LNCAP (cell line): ENCODE data around the gene VPS45.

Source experiments
- TF ChIP-seq, protein P1 (sequence below): fragments of 450-650 bp; IDR thresholded peaks from 2 replicates; pipeline ENCODE4 v1.5.1; 2017; ENCODE audit warnings: mild to moderate bottlenecking

VPS45 gene

DNA sequence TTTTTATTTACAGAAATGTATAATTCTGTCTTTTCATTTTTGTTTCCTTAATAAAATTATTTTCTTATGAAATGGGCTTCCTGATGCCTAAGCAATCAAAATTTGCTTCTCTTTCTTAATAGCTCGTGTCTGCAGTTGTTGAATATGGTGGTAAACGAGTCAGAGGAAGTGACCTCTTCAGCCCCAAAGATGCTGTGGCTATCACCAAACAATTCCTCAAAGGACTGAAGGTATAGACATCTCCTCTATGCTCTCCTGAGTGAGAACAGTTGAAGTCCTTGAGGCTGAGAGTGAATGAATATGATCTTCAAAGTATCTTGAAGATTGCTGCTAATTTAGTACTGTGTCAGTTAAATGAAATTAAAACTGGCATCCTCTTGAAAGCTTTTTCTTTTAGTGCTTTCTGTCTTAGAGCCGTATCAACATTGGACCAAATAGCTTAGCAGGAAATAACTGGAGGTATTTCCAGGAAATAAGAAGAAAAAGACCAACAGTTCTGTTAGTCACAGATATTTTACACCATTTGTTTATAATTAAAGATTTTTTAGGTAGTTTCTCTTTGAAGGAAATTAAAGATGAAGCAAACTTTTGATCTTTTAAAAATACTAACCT is 24.7 kb downstream of the VPS45 start:
- TF ChIP-seq, protein P1, sequence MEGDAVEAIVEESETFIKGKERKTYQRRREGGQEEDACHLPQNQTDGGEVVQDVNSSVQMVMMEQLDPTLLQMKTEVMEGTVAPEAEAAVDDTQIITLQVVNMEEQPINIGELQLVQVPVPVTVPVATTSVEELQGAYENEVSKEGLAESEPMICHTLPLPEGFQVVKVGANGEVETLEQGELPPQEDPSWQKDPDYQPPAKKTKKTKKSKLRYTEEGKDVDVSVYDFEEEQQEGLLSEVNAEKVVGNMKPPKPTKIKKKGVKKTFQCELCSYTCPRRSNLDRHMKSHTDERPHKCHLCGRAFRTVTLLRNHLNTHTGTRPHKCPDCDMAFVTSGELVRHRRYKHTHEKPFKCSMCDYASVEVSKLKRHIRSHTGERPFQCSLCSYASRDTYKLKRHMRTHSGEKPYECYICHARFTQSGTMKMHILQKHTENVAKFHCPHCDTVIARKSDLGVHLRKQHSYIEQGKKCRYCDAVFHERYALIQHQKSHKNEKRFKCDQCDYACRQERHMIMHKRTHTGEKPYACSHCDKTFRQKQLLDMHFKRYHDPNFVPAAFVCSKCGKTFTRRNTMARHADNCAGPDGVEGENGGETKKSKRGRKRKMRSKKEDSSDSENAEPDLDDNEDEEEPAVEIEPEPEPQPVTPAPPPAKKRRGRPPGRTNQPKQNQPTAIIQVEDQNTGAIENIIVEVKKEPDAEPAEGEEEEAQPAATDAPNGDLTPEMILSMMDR: no peak

DNA sequence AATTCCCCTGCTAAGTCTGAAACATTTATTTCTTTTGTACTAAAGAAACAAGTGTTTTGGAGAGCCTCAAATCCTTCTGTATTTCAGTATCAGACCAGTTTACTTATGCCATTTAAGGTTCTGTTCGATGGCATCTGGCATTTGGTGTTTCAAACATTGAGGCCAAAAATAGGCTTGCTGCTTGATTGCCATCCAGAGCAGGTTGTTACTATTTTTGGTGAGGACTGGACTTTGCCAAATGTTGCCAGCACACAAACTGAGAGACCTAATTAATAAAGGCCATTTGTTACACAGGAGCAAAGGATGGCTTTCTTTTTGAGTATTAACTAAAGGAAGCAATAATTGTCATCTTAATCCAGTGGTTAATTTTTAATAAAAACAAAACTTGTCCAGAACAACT is 26.2 kb downstream of the VPS45 start:
- TF ChIP-seq, protein P1: no peak

DNA sequence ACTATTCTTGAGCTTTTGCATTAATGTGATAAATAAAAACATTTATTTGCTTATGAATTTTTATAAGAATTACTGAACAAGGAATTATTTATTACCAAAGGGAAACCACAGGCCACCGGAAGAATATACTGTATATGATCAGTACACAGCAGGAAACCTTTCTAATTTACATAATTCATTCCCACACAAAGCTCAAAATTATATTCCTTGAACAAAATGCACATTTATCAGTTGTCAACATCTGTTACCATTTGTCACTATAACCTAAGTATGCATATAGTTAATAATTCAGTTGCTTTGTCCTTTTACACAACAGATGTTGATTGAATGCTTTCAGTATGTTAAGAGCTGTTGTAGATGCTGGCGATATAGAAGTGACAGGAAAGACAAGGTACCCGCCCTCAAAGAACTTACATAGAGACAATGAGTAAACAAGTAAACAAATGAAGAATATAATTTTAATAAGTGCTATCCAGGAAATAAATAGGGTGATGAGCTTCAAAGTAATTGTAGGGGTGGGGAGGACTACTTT is 27.2 kb downstream of the VPS45 start:
- TF ChIP-seq, protein P1: no peak

DNA sequence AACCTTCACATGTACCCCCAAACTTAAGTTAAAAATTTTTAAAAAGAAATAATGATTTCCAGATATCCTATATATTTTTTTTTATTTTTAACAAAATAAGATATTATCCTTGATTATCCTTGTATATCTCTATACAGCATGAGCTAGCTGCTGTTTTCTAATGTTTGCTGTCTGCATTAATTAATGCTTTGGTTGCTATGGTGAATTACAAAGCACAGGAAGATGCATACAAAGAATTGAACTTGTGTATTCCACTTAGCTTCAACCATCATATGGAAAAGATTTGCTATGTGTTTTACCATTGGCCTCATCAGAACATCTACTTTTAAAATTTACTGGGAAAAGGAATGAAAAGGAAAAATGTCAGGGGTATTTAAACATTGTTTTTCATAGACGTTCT is 35.4 kb downstream of the VPS45 start:
- TF ChIP-seq, protein P1: no peak

DNA sequence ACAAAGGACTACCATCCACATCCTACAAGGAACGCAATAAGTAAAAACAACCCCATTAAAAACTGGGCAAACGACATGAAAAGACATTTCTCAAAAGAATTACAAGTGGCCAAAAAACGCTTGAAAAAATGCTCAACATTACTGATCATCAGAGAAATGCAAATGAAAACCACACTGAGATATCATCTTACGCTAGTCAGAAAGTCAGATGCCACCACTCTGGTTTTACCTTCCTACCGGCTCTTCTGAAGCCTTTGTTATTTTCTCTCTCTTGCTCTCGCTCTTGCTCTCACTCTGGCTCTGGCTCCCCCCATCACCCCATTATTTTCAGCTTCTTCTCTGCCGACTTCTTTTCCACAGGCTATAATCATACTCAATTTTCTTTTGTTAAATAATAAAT is 38.8 kb downstream of the VPS45 start:
- TF ChIP-seq, protein P1: no peak

DNA sequence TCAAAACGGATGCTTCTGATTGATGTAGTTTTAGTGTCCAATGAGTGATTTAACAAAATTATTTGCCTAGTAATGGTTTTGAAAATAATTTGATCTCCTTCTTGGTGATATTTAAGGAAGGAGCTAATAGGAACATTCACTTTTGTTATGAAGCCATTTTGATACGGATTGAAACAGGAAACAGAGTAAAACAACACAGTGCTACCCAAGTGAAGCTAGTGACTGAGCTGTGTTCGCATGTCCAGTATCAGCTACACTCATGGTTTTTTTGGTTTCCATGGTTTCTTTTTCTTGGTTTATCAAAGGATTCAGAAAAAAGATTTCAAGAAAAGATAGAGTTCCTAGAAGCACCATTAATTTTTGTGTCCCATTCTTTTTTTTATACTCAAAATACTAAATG is 42.0 kb downstream of the VPS45 start:
- TF ChIP-seq, protein P1: no peak

DNA sequence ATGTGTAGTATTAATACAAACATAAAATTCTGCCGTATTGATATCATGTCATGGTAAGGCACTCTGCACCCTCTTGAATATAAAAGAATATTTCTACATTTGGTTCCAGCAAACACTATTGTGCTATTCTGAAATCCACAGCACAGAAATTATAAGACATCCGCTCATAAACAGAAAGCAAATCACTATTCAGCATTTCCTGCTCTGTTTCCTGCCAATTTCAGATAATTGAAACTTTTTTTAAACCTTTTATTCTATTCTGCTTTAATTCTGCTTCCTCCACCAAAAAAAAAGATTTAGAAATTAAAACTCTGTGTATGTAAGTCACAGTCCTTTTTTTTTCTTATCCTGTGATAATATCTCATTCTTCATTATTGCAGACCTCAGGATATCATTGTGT is 42.5 kb downstream of the VPS45 start:
- TF ChIP-seq, protein P1: no peak

DNA sequence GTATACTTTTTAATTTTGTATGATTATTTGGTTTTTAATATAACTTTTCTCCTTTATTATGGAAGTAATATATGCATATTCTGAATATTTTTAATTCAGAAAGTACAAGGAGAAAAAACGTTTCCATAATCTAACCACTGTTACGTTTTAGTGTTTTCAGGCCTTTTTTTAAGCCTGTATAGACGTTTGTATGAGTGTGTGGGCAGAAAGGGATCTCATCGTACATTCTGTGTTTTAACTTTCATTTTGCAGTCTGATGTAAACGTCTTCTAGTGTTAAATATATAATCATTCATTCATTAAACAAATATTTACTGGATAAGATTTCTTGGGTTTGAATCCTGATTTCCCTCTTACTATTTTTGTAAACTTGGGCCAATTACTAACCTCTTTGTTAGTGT is 44.1 kb downstream of the VPS45 start:
- TF ChIP-seq, protein P1: no peak
